HCT116 (cell line): Measurements from ENCODE around the gene TMEM87A. TPM values are rescaled to one million over a fixed set of nuclear protein-coding genes. Genes with fewer than 3 reads are reported as not detected.

ENCODE experiments used
- ATAC-seq: fragments of 200-7000 bp; cut with Tn5 transposase; 2 replicates; pipeline ENCODE4 v1.9.1; 2020; ENCODE audit warnings: mild to moderate bottlenecking, moderate library complexity
- BruUV-seq: library from RNA; stranded (reverse); fragments of 400-500 nt; replicated peaks from 2 replicates; lab custom pipeline; 2021; lab: Mats Ljungman, UMichigan
- CTCF ChIA-PET: fragments of 300-600 bp; sonication (Branson Sonifier 250); formaldehyde crosslinking; loops from one replicate; lab custom pipeline; 2021; ENCODE audit warnings: antibody characterized with exemption; lab: Charles Lee
- POLR2A ChIA-PET: fragments of 300-600, 350-600 bp; sonication (Branson Sonifier 250); formaldehyde crosslinking; loops from one replicate; lab custom pipeline; 2021; ENCODE audit warnings: antibody characterized with exemption; lab: Charles Lee
- RAD21 ChIA-PET, 2 experiments: fragments of 300-600 bp; sonication (Branson Sonifier 250); formaldehyde crosslinking; loops; one replicate each; lab custom pipeline; 2023; ENCODE audit warnings: low total read pairs in 2 of 2; ENCODE audit not compliant: uncharacterized antibody in 2 of 2, unreplicated experiment in 2 of 2, low non-redundant PET in 1 of 2; lab: Charles Lee
- DNase-seq: peaks from one replicate; pipeline ENCODE4 v3.0.0-alpha.2; 2010; ENCODE audit warnings: low read depth, low spot score
- H2AFZ ChIP-seq: fragments of 200-600 bp; shearing (Covaris generic), sonication (generic); 2 replicates; pipeline ENCODE4 v1.6.1; 2017; ENCODE audit warnings: low read depth, mixed run types, mixed read lengths, antibody characterized with exemption, low read length; ENCODE audit not compliant: poor library complexity, severe bottlenecking
- H3K27ac ChIP-seq: 2 replicates; pipeline ENCODE4 v1.5.1; 2012; ENCODE audit warnings: low read depth, low read length
- H3K27me3 ChIP-seq: fragments of 200-600 bp; sonication (generic); 2 replicates; pipeline ENCODE4 v1.6.1; 2016; ENCODE audit warnings: mixed run types, low read length, mixed read lengths; ENCODE audit not compliant: insufficient read depth
- H3K36me3 ChIP-seq, 2 experiments: fragments of 200-500 bp in 1 of 2; fragments of 200-600 bp in 1 of 2; sonication (Bioruptor generic) in 1 of 2; sonication (generic) in 1 of 2; 2 replicates each; pipeline versions ENCODE4 v1.5.1 to v1.6.1; 2014 to 2016; ENCODE audit warnings: low read length in 2 of 2, inconsistent platforms in 1 of 2, mixed read lengths in 1 of 2, mixed run types in 1 of 2; ENCODE audit not compliant: insufficient read depth in 2 of 2, control insufficient read depth in 1 of 2
- H3K4me1 ChIP-seq, 2 experiments: fragments of 200-600 bp in 1 of 2; sonication (generic) in 1 of 2; 2 replicates each; pipeline versions ENCODE4 v1.5.1 to v1.6.1; 2012 to 2017; ENCODE audit warnings: low read length in 2 of 2, inconsistent platforms in 1 of 2, mild to moderate bottlenecking in 1 of 2, mixed read lengths in 1 of 2, mixed run types in 1 of 2, moderate library complexity in 1 of 2; ENCODE audit not compliant: insufficient read depth in 2 of 2, control insufficient read depth in 1 of 2
- H3K4me2 ChIP-seq: fragments of 200-600 bp; sonication (generic); 2 replicates; pipeline ENCODE4 v1.6.1; 2017; ENCODE audit warnings: mixed run types, low read length, mixed read lengths
- H3K4me3 ChIP-seq, 2 experiments: fragments of 200-600 bp in 1 of 2; sonication (generic) in 1 of 2; replicated peaks in 1 of 2; 2 replicates each; pipeline ENCODE4 v1.5.1; 2011 to 2016; ENCODE audit warnings: low read length in 2 of 2, control low read depth in 1 of 2, low read depth in 1 of 2, mild to moderate bottlenecking in 1 of 2, mixed read lengths in 1 of 2, mixed run types in 1 of 2
- H3K79me2 ChIP-seq: fragments of 200-600 bp; sonication (generic); 2 replicates; pipeline ENCODE4 v1.6.1; 2017; ENCODE audit warnings: mild to moderate bottlenecking, mixed run types, low read length, moderate library complexity, mixed read lengths; ENCODE audit not compliant: insufficient read depth
- H3K9ac ChIP-seq: fragments of 200-600 bp; sonication (generic); 2 replicates; pipeline ENCODE4 v1.6.1; 2016; ENCODE audit warnings: low read length, mixed read lengths
- H3K9me2 ChIP-seq: fragments of 200-600 bp; sonication (generic), shearing (Covaris generic); 2 replicates; pipeline ENCODE4 v1.6.1; 2017; ENCODE audit warnings: mixed run types, mild to moderate bottlenecking, moderate library complexity; ENCODE audit not compliant: insufficient read depth
- H3K9me3 ChIP-seq, 2 experiments: fragments of 200-500 bp in 1 of 2; fragments of 200-600 bp in 1 of 2; sonication (Bioruptor generic) in 1 of 2; sonication (generic) in 1 of 2; 2 replicates each; pipeline ENCODE4 v1.6.1; 2014 to 2017; ENCODE audit warnings: low read length in 2 of 2, mixed read lengths in 2 of 2, inconsistent platforms in 1 of 2, low read depth in 1 of 2, mild to moderate bottlenecking in 1 of 2, mixed run types in 1 of 2, moderate library complexity in 1 of 2; ENCODE audit not compliant: control insufficient read depth in 1 of 2, insufficient read depth in 1 of 2
- H4K20me1 ChIP-seq: fragments of 200-600 bp; sonication (generic), shearing (Covaris generic); 2 replicates; pipeline ENCODE4 v1.6.1; 2017; ENCODE audit warnings: mixed run types, mild to moderate bottlenecking, moderate library complexity; ENCODE audit not compliant: insufficient read depth
- CBX3 ChIP-seq: IDR thresholded peaks from 2 replicates; pipeline ENCODE4 v1.6.1; 2012; ENCODE audit warnings: low read depth
- CEBPB ChIP-seq: IDR thresholded peaks from 2 replicates; pipeline ENCODE4 v1.6.1; 2012; ENCODE audit warnings: low read depth
- EZH2 ChIP-seq: fragments of 200-600 bp; sonication (generic); IDR thresholded peaks from 2 replicates; pipeline ENCODE4 v1.6.1; 2017; ENCODE audit warnings: antibody characterized with exemption, mixed run types
- EZH2phosphoT487 ChIP-seq: fragments of 200-600 bp; IDR thresholded peaks from 2 replicates; pipeline ENCODE4 v1.6.1; 2018; ENCODE audit warnings: antibody characterized with exemption, borderline replicate concordance
- FOSL1 ChIP-seq: IDR thresholded peaks from 2 replicates; pipeline ENCODE4 v1.6.1; 2012; ENCODE audit warnings: low read depth
- JUND ChIP-seq: IDR thresholded peaks from 2 replicates; pipeline ENCODE4 v1.6.1; 2012
- POLR2AphosphoS5 ChIP-seq: IDR thresholded peaks from 2 replicates; pipeline ENCODE4 v1.6.1; 2011; ENCODE audit warnings: mild to moderate bottlenecking, low read depth, low read length, moderate library complexity
- RAD21 ChIP-seq: IDR thresholded peaks from 2 replicates; pipeline ENCODE4 v1.6.1; 2012; ENCODE audit warnings: low read depth, mild to moderate bottlenecking
- SIN3A ChIP-seq: IDR thresholded peaks from 2 replicates; pipeline ENCODE4 v1.6.1; 2012; ENCODE audit warnings: low read depth
- SP1 ChIP-seq: IDR thresholded peaks from 2 replicates; pipeline ENCODE4 v1.6.1; 2012; ENCODE audit warnings: low read depth
- SRF ChIP-seq: IDR thresholded peaks from 2 replicates; pipeline ENCODE4 v1.6.1; 2012; ENCODE audit warnings: low read depth
- TCF7L2 ChIP-seq: IDR thresholded peaks from 2 replicates; pipeline ENCODE4 v1.7.0; 2011; ENCODE audit warnings: borderline replicate concordance, inconsistent platforms; ENCODE audit not compliant: insufficient read depth, insufficient read length; ENCODE audit errors: extremely low read depth
- YY1 ChIP-seq: IDR thresholded peaks from 2 replicates; pipeline ENCODE4 v1.6.1; 2011; ENCODE audit warnings: low read length, low read depth, moderate library complexity, mild to moderate bottlenecking; ENCODE audit not compliant: insufficient replicate concordance; ENCODE audit errors: extremely low read depth
- ZFX ChIP-seq: fragments of 450-650 bp; IDR thresholded peaks from 2 replicates; pipeline ENCODE4 v1.6.1; 2017
- ZNF274 ChIP-seq: fragments of 200-500 bp; sonication (Bioruptor generic); IDR thresholded peaks from 2 replicates; pipeline ENCODE4 v1.6.1; 2014; ENCODE audit warnings: mild to moderate bottlenecking, low read depth, low read length, inconsistent platforms
- intact Hi-C: fragments of 100-400 bp; cut with micrococcal nuclease; formaldehyde crosslinking; loops from 2 replicates; pipeline ENCODE4 v1.10.0; 2022
- total RNA-seq: library from RNA; stranded (reverse); gene quantifications from one replicate; pipeline ENCODE4 v1.2.1, GENCODE V29; 2021; ENCODE audit not compliant: unreplicated experiment
- TF ChIP-seq, protein P1 (sequence below): IDR thresholded peaks from 2 replicates; pipeline ENCODE4 v1.6.1; 2012
- TF ChIP-seq, protein P2 (sequence below): IDR thresholded peaks from 2 replicates; pipeline ENCODE4 v1.6.1; 2012
- TF ChIP-seq, protein P3 (sequence below), 3 experiments: fragments of 200-600 bp in 1 of 3; sonication (generic) in 1 of 3; IDR thresholded peaks in 2 of 3; conservative IDR thresholded peaks in 1 of 3; 2 replicates each; pipeline ENCODE4 v1.5.1; 2012 to 2017; ENCODE audit warnings: low read depth in 2 of 3, low read length in 2 of 3, antibody characterized with exemption in 1 of 3, borderline replicate concordance in 1 of 3, control low read depth in 1 of 3, mild to moderate bottlenecking in 1 of 3, mixed read lengths in 1 of 3, mixed run types in 1 of 3, moderate library complexity in 1 of 3; ENCODE audit not compliant: insufficient read depth in 1 of 3

Gene TMEM87A
- total RNA-seq, 1 experiment from 2014 or later, result 44.0 TPM

DNA sequence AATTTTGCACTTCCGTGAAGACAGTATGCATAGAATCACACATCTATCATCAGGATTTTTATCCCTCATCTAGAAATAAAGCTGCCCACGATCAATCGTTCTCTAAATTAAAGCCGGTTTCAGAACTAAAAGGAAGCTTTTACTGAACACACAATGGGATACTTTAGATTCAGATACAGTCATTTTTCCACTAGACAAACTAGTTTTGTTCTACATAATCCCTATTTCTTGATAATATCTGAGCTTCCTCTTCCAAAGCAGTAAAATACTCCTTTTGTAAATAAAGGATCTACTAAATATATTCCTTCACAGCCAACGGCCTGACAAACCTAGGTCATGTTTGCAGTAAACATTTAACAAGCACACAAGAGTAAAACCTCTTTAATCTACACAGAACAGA lies 2.2 kb downstream of the TMEM87A start:
- RAD21 ChIA-PET, result no interaction called here
- no peak for DNase-seq
- no peak for TF ChIP-seq ZFX
- TF ChIP-seq, protein P1, sequence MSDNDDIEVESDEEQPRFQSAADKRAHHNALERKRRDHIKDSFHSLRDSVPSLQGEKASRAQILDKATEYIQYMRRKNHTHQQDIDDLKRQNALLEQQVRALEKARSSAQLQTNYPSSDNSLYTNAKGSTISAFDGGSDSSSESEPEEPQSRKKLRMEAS, result no peak
- TF ChIP-seq POLR2AphosphoS5, result no peak
- no peak for TF ChIP-seq EZH2phosphoT487
- TF ChIP-seq RAD21, result no peak
- no peak for TF ChIP-seq SP1
- no peak for TF ChIP-seq EZH2
- TF ChIP-seq, protein P2, sequence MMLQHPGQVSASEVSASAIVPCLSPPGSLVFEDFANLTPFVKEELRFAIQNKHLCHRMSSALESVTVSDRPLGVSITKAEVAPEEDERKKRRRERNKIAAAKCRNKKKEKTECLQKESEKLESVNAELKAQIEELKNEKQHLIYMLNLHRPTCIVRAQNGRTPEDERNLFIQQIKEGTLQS, result no peak
- no peak for TF ChIP-seq YY1
- TF ChIP-seq, protein P3, sequence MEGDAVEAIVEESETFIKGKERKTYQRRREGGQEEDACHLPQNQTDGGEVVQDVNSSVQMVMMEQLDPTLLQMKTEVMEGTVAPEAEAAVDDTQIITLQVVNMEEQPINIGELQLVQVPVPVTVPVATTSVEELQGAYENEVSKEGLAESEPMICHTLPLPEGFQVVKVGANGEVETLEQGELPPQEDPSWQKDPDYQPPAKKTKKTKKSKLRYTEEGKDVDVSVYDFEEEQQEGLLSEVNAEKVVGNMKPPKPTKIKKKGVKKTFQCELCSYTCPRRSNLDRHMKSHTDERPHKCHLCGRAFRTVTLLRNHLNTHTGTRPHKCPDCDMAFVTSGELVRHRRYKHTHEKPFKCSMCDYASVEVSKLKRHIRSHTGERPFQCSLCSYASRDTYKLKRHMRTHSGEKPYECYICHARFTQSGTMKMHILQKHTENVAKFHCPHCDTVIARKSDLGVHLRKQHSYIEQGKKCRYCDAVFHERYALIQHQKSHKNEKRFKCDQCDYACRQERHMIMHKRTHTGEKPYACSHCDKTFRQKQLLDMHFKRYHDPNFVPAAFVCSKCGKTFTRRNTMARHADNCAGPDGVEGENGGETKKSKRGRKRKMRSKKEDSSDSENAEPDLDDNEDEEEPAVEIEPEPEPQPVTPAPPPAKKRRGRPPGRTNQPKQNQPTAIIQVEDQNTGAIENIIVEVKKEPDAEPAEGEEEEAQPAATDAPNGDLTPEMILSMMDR (IDR thresholded peaks at IDR 0.05 in 2 of 3, conservative IDR thresholded peaks at IDR 0.05 in 1 of 3; ENCODE audit: borderline replicate concordance in 1 of 3, insufficient read depth in 1 of 3, low read depth in 2 of 3, low read length in 2 of 3), result no peak
- no peak for TF ChIP-seq JUND
- TF ChIP-seq SRF, result no peak
- TF ChIP-seq ZNF274, result no peak
- no peak for TF ChIP-seq SIN3A
- TF ChIP-seq TCF7L2, result no peak
- TF ChIP-seq CEBPB, result no peak
- TF ChIP-seq CBX3, result no peak
- no peak for TF ChIP-seq FOSL1
- Histone ChIP-seq H3K9me2 (no peaks in the 10 kb centered on the region), H3K9ac (no peak overlapping the region), H3K36me3 (peaks cover 13 to 15% of the 10 kb centered on the region in 2 experiments; a peak in 3 of 4 replicates), H2AFZ (no peak overlapping the region), H3K4me2 (no peak overlapping the region), H3K79me2 (peaks cover 62% of the 10 kb centered on the region), H3K27me3 (no peaks in the 10 kb centered on the region), H3K4me1 (peaks cover 6 to 17% of the 10 kb centered on the region in 2 experiments; a peak in 3 of 4 replicates), H4K20me1 (peaks cover 9% of the 10 kb centered on the region; the same call in 1 of the 2 replicates), H3K4me3 (no peak overlapping the region), H3K9me3 (no peaks in the 10 kb centered on the region), H3K27ac (no peak overlapping the region)
- CTCF ChIA-PET, result no interaction called here
- intact Hi-C loops, result no loop called here
- POLR2A ChIA-PET, result no interaction called here
- no TSS peak for BruUV-seq
- no peak for ATAC-seq
